Muscle of arm (tissue), 12 donors: ENCODE results near the gene ASB11. TPM values are rescaled to one million over a fixed set of nuclear protein-coding genes. Genes with fewer than 3 reads are reported as not detected.

Experiments used
- DNase-seq: peaks from one replicate; pipeline ENCODE4 v3.0.0-alpha.2; 2013
- polyA plus RNA-seq, 12 donors: library from polyadenylated mRNA; unstranded; fragments of 120-200 nt; gene quantifications; one replicate each; pipeline ENCODE4 v1.2.1, GENCODE V29; 2013; ENCODE audit not compliant: insufficient read length in 12 of 12

ASB11 gene
- polyA plus RNA-seq, 12 donors, result 2.3 to 14.3 (median 7.8) TPM; not detected in 1

GRCh38 chrX:15235001-15235400 is 80.4 kb downstream of the ASB11 start:
- no peak for DNase-seq

GRCh38 chrX:15233416-15234015 is 81.9 kb downstream of the ASB11 start:
- no peak for DNase-seq

Other genes with a start within 250 kb of the ASB11 start
- gene ASB9, start 45.6 kb downstream of the ASB11 start, polyA plus RNA-seq, result 1 to 10 TPM in 10 of 12 donors, not detected in 2; 2.3 to 6.7 (median 4.2) TPM
- 10 to 100 TPM in 3 of 12 donors, 1 to 10 TPM in 7, not detected in 2; 5.8 to 16.7 (median 7.1) TPM for gene PIGA, start 19.9 kb upstream of the ASB11 start, polyA plus RNA-seq
- 1 to 10 TPM in 7 of 12 donors, under 1 TPM in 3, not detected in 2; 0.45 to 1.7 (median 1.1) TPM for gene VEGFD, start 68.8 kb upstream of the ASB11 start, polyA plus RNA-seq
- gene PIR, start 177.7 kb upstream of the ASB11 start, polyA plus RNA-seq, result 1 to 10 TPM in 10 of 12 donors, not detected in 2; 2.1 to 5.4 (median 3.2) TPM
- gene BMX, start 185.2 kb upstream of the ASB11 start, polyA plus RNA-seq, result 1 to 10 TPM in 10 of 12 donors, not detected in 2; 1.4 to 5.6 (median 2.4) TPM